Measurements from ENCODE around the gene COL5A2.

Gene COL5A2

DNA sequence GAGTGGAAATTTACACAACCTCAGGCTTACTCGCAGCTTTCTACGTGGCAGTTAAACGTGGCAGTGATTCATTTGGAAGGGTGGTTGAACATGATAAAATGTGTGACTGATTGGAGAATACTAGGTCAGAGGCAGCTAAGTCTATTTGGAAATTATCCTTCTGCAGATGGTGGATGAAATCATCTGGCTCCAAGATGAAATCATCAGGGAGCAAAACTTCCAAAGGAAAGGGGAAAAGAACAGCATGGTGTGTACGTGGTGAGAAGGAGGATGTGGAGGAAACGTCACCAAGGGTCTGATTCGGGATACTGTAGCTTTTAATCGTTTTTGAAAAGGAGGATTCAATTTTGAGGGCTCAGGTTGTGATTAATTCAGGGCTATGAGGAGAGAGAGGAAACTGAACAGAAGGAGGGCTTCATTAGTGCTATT lies 157.5 kb downstream of the COL5A2 start:
- no peaks in the 10 kb centered on the region for H3K27me3 ChIP-seq (ENCODE audit: low read length)
- TF ChIP-seq EZH2phosphoT487 (conservative IDR thresholded peaks at IDR 0.05; ENCODE audit: low read length): no peak
- TF ChIP-seq, protein P1, sequence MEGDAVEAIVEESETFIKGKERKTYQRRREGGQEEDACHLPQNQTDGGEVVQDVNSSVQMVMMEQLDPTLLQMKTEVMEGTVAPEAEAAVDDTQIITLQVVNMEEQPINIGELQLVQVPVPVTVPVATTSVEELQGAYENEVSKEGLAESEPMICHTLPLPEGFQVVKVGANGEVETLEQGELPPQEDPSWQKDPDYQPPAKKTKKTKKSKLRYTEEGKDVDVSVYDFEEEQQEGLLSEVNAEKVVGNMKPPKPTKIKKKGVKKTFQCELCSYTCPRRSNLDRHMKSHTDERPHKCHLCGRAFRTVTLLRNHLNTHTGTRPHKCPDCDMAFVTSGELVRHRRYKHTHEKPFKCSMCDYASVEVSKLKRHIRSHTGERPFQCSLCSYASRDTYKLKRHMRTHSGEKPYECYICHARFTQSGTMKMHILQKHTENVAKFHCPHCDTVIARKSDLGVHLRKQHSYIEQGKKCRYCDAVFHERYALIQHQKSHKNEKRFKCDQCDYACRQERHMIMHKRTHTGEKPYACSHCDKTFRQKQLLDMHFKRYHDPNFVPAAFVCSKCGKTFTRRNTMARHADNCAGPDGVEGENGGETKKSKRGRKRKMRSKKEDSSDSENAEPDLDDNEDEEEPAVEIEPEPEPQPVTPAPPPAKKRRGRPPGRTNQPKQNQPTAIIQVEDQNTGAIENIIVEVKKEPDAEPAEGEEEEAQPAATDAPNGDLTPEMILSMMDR (IDR thresholded peaks at IDR 0.05; ENCODE audit: insufficient read depth, low read length, poor library complexity, severe bottlenecking): no peak
- H3K9ac ChIP-seq (ENCODE audit: low read length): no peak overlapping the region
- H3K4me2 ChIP-seq (ENCODE audit: low read depth, low read length, poor library complexity, severe bottlenecking): no peak overlapping the region
- no peak overlapping the region for H2AFZ ChIP-seq (ENCODE audit: low read depth, low read length, severe bottlenecking)
- H3K36me3 ChIP-seq (ENCODE audit: low read length): no peaks in the 10 kb centered on the region
- no peaks in the 10 kb centered on the region for H3K79me2 ChIP-seq (ENCODE audit: insufficient read depth, low read length)
- H3F3A ChIP-seq (ENCODE audit: insufficient read depth): no peaks in the 10 kb centered on the region
- no peak overlapping the region for H3K27ac ChIP-seq (ENCODE audit: low read depth, low read length)
- no peaks in the 10 kb centered on the region for H3K9me2 ChIP-seq (replicated peaks; ENCODE audit: insufficient read depth, low read length)
- no peaks in the 10 kb centered on the region for H4K20me1 ChIP-seq (ENCODE audit: low read depth, low read length)
- no peak overlapping the region for H3K4me3 ChIP-seq (ENCODE audit: insufficient read depth, low read length, poor library complexity, severe bottlenecking)
- no peaks in the 10 kb centered on the region for H3K9me3 ChIP-seq (ENCODE audit: insufficient read depth, low read length)

DNA sequence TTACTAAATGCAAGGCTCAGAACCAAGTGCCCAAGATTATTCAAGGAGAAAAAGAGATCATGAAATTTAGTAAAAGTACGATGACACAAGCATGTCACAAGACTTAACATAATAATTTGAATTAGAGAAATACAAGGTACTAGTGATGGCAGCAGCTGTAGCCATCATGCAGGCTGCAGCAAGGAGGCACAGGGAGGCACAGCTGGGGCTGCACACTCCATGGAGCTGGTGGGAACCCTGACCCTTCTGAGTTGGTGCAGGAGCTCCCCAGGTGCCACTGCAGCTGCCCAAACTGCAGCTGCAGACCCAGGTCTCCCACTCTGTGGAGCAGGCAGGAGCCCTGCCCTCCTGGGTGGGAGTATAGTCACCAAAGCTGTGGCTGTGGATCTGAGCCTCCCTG lies 159.4 kb downstream of the COL5A2 start:
- H3K9me2 ChIP-seq (replicated peaks; ENCODE audit: insufficient read depth, low read length): no peaks in the 10 kb centered on the region
- H3K36me3 ChIP-seq (ENCODE audit: low read length): no peaks in the 10 kb centered on the region
- no peak overlapping the region for H3K27ac ChIP-seq (ENCODE audit: low read depth, low read length)
- no peak overlapping the region for H3K9ac ChIP-seq (ENCODE audit: low read length)
- no peak for TF ChIP-seq EZH2phosphoT487 (conservative IDR thresholded peaks at IDR 0.05; ENCODE audit: low read length)
- TF ChIP-seq, protein P1 (IDR thresholded peaks at IDR 0.05; ENCODE audit: insufficient read depth, low read length, poor library complexity, severe bottlenecking): no peak
- H3K4me3 ChIP-seq (ENCODE audit: insufficient read depth, low read length, poor library complexity, severe bottlenecking): no peak overlapping the region
- no peaks in the 10 kb centered on the region for H4K20me1 ChIP-seq (ENCODE audit: low read depth, low read length)
- H3K79me2 ChIP-seq (ENCODE audit: insufficient read depth, low read length): no peaks in the 10 kb centered on the region
- no peaks in the 10 kb centered on the region for H3K27me3 ChIP-seq (ENCODE audit: low read length)
- no peaks in the 10 kb centered on the region for H3K9me3 ChIP-seq (ENCODE audit: insufficient read depth, low read length)
- H3K4me2 ChIP-seq (ENCODE audit: low read depth, low read length, poor library complexity, severe bottlenecking): no peak overlapping the region
- no peaks in the 10 kb centered on the region for H3F3A ChIP-seq (ENCODE audit: insufficient read depth)
- H2AFZ ChIP-seq (ENCODE audit: low read depth, low read length, severe bottlenecking): no peak overlapping the region

DNA sequence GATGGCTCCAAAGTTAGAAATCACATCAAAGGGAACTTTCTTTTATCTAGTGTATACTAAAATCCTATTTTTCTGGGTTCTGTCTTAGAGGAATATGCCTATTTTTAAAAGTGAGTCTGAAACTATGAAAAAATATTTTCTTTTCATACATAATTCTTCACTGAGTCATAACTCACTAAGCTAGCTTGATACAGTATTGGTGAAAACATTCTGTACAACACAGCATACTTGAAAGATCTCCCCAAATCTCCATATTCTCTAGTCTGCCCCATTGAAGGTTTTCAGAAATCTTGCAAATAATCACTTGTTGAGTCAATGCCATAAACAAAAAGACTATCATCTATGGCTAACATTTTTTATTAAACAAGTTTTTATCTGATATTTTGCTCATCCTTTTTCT lies 160.9 kb downstream of the COL5A2 start:
- H3K9me2 ChIP-seq (replicated peaks; ENCODE audit: insufficient read depth, low read length): no peaks in the 10 kb centered on the region
- no peak overlapping the region for H3K4me3 ChIP-seq (ENCODE audit: insufficient read depth, low read length, poor library complexity, severe bottlenecking)
- H3K9me3 ChIP-seq (ENCODE audit: insufficient read depth, low read length): no peaks in the 10 kb centered on the region
- H3K9ac ChIP-seq (ENCODE audit: low read length): no peak overlapping the region
- TF ChIP-seq, protein P1 (IDR thresholded peaks at IDR 0.05; ENCODE audit: insufficient read depth, low read length, poor library complexity, severe bottlenecking): no peak
- TF ChIP-seq EZH2phosphoT487 (conservative IDR thresholded peaks at IDR 0.05; ENCODE audit: low read length): no peak
- no peaks in the 10 kb centered on the region for H4K20me1 ChIP-seq (ENCODE audit: low read depth, low read length)
- no peak overlapping the region for H2AFZ ChIP-seq (ENCODE audit: low read depth, low read length, severe bottlenecking)
- H3K4me2 ChIP-seq (ENCODE audit: low read depth, low read length, poor library complexity, severe bottlenecking): no peak overlapping the region
- H3K79me2 ChIP-seq (ENCODE audit: insufficient read depth, low read length): no peaks in the 10 kb centered on the region
- no peak overlapping the region for H3K27ac ChIP-seq (ENCODE audit: low read depth, low read length)
- H3K36me3 ChIP-seq (ENCODE audit: low read length): no peaks in the 10 kb centered on the region
- no peaks in the 10 kb centered on the region for H3K27me3 ChIP-seq (ENCODE audit: low read length)
- no peaks in the 10 kb centered on the region for H3F3A ChIP-seq (ENCODE audit: insufficient read depth)
